ENCODE results near the gene GABRR1.

Gene GABRR1

GRCh38 chr6:89173634-89174033 is 43.5 kb downstream of the GABRR1 start:
- H3K4me3 ChIP-seq (ENCODE audit: low read length) = no peak overlapping the region
- no peak for TF ChIP-seq CTCF (conservative IDR thresholded peaks at IDR 0.05; ENCODE audit: low read length)
- no peak for DNase-seq (ENCODE audit: low read depth)

GRCh38 chr6:89172131-89172530 is 45.0 kb downstream of the GABRR1 start:
- DNase-seq (ENCODE audit: low read depth) = no peak
- no peak overlapping the region for H3K4me3 ChIP-seq (ENCODE audit: low read length)
- no peak for TF ChIP-seq CTCF (conservative IDR thresholded peaks at IDR 0.05; ENCODE audit: low read length)

- no peak for TF ChIP-seq CTCF (conservative IDR thresholded peaks at IDR 0.05; ENCODE audit: low read length)
Observed at GRCh38 chr6:89162047-89162371, 55.1 kb downstream of the GABRR1 start.

GRCh38 chr6:89161326-89162046 is 55.7 kb downstream of the GABRR1 start:
- TF ChIP-seq CTCF (conservative IDR thresholded peaks at IDR 0.05; ENCODE audit: low read length) = no peak

More at GRCh38 chr6:89162047-89162371, 55.1 kb downstream of the GABRR1 start:
- no peak for DNase-seq (ENCODE audit: low read depth)
- H3K4me3 ChIP-seq (ENCODE audit: low read length) = no peak overlapping the region

GRCh38 chr6:89160331-89161092 is 56.6 kb downstream of the GABRR1 start:
- TF ChIP-seq CTCF (conservative IDR thresholded peaks at IDR 0.05; ENCODE audit: low read length) = no peak
- DNase-seq (ENCODE audit: low read depth) = no peak
- H3K4me3 ChIP-seq (ENCODE audit: low read length) = no peak overlapping the region

More at GRCh38 chr6:89161326-89162046, 55.7 kb downstream of the GABRR1 start:
- H3K4me3 ChIP-seq (ENCODE audit: low read length) = no peak overlapping the region
- no peak for DNase-seq (ENCODE audit: low read depth)

- H3K4me3 ChIP-seq (ENCODE audit: low read length) = no peak overlapping the region
- TF ChIP-seq CTCF (conservative IDR thresholded peaks at IDR 0.05; ENCODE audit: low read length) = no peak
- DNase-seq (ENCODE audit: low read depth) = no peak
Observed at GRCh38 chr6:89154131-89154530, 63.0 kb downstream of the GABRR1 start.
